22Rv1 (cell line): ENCODE measurements around the gene SMPDL3B.

Experiments
- CTCF ChIP-seq: fragments of 450-650 bp; IDR thresholded peaks from 2 replicates; pipeline ENCODE4 v1.5.1; 2017; ENCODE audit warnings: mild to moderate bottlenecking
- ZFX ChIP-seq: fragments of 450-650 bp; IDR thresholded peaks from 2 replicates; pipeline ENCODE4 v1.6.1; 2017; ENCODE audit warnings: antibody characterized with exemption, borderline replicate concordance

GRCh38 chr1:27966402-27967105 lies 31.8 kb downstream of the SMPDL3B start:
- TF ChIP-seq CTCF (no peak), ZFX (no peak)
